AG10803 (cell line): ENCODE data around the gene CHST5.
"Not testable (repeated sequence)": the region's sequence is repeated elsewhere in the genome, so short reads cannot be mapped to it uniquely, and the experiment has no call there.

Experiments used
- DNase-seq: peaks from one replicate; pipeline ENCODE4 v3.0.0; 2010; ENCODE audit warnings: low read depth
- H3K4me3 ChIP-seq: 2 replicates; pipeline ENCODE4 v1.5.1; 2011; ENCODE audit warnings: mild to moderate bottlenecking, low read length, control low read depth
- TF ChIP-seq, protein P1 (sequence below): conservative IDR thresholded peaks from 2 replicates; pipeline ENCODE4 v1.5.1; 2011; ENCODE audit warnings: mild to moderate bottlenecking, low read length, control low read depth, inconsistent platforms

The CHST5 gene

DNA sequence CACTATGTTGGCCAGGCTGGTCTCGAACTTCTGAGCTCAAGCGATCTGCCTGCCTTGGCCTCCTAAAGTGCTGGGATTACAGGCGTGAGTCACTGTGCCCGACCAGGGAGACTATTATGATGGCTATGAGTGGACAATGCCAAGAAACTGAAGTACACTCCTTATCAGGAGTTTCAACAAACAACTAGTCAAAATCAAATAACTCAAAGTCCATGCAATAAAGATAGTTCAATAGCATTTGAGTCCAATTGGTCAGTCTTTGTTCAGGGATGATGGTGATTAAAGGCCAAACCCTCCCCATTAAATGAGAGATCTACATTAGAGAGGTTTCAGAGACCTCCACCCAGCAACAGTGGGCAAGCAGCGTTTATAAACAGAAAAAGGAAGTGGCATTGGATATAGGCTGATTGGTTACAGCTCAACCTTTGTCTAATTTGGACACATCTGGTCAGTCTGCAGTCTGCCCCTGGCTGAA lies 8.0 kb downstream of the CHST5 start:
- DNase-seq = no peak
- TF ChIP-seq, protein P1, sequence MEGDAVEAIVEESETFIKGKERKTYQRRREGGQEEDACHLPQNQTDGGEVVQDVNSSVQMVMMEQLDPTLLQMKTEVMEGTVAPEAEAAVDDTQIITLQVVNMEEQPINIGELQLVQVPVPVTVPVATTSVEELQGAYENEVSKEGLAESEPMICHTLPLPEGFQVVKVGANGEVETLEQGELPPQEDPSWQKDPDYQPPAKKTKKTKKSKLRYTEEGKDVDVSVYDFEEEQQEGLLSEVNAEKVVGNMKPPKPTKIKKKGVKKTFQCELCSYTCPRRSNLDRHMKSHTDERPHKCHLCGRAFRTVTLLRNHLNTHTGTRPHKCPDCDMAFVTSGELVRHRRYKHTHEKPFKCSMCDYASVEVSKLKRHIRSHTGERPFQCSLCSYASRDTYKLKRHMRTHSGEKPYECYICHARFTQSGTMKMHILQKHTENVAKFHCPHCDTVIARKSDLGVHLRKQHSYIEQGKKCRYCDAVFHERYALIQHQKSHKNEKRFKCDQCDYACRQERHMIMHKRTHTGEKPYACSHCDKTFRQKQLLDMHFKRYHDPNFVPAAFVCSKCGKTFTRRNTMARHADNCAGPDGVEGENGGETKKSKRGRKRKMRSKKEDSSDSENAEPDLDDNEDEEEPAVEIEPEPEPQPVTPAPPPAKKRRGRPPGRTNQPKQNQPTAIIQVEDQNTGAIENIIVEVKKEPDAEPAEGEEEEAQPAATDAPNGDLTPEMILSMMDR = no peak
- no peak overlapping the region for H3K4me3 ChIP-seq

DNA sequence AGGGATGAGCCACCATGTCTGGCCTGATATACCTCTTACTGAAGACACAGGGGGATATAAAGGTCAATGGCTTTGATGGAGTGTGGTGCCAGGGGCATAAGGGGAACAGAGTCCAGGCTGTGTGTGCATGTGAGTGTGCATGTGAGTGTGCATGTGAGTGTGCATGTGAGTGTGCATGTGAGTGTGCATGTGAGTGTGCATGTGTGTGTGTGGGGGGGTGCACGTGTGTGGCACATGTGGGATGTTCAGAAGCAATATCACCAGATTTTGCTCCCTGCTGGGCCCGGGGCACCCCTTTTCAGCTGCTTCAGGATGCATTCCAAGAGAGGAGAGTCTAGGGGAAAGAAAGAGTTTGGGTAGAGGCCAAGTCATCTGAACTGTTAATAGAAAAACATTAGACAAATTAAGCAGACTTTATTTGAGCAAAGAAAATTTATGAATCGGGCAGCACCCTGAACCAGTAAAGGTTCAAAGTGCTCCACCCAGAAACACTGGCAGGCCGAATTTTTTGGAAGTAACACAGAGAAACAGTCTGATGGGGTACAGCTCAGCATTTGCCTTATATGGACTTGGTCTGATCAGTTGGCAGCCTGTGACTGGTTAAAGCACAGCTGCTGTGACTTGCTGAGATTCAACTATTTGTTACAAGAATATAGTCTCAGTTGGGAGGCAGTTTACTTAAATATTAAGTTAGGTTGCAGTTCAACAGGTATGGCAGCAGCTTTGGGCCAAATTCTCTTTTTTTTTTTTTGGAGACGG lies 9.7 kb downstream of the CHST5 start:
- TF ChIP-seq, protein P1 = no peak
- no peak for DNase-seq
- H3K4me3 ChIP-seq = no peak overlapping the region

DNA sequence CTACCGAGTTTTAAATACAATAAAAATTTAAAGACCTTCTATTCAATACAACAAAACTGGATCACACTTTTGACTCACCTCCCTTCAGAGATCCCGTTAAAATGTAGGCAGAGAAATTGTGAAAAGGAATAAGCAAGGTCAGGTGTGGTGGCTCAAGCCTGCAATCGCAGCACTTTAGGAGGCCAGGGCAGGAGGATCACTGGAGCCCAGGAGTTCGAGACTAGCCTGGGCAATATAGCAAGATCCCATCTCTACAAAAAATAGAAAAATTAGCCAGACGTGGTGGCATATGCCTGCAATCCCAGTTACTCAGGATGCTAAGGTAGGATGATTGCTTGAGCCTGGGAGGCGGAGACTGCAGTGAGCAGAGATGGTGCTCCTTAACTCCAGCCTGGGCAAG lies 16.7 kb downstream of the CHST5 start:
- no peak for DNase-seq
- no peak overlapping the region for H3K4me3 ChIP-seq
- TF ChIP-seq, protein P1 = no peak

DNA sequence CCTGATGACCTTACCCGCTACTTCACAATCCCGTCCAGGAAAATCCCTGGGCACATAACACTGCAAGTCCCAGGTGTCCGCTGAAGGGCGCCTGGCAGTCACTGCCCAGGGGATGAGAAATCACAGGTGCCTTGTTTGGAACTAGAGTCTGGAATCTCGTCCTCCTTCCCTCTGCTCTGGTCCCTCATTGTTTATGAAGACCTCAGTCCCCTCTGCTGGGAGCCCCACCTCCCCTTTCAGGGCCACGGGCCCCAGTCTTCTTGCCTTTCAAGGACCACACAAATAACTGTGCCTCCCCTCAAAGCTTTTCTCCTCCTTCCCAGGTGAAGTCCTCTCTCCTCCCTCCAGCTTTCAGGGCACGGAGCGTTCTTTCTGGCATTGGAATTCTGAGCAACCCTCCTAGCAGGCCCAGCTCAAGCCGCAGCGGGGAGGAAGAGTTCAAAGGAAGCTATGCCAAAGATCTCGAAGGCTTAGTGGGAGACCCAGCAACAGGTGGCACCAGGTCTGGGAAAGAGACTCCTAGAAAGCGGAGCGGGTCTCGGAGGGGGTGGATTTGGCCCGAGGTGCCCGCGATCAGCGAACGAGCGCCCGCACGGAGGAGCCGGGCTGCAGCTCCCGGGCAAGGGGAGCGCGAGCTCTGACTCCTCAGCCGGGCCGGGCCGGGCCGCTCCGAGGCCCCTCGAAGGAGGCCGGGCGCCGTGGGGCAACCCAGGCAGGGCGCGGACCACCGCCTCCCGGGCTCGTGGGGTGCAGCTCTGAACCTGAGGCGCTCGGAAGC lies 19.5 kb downstream of the CHST5 start:
- H3K4me3 ChIP-seq = peak overlapping the region; percentile 78

DNA sequence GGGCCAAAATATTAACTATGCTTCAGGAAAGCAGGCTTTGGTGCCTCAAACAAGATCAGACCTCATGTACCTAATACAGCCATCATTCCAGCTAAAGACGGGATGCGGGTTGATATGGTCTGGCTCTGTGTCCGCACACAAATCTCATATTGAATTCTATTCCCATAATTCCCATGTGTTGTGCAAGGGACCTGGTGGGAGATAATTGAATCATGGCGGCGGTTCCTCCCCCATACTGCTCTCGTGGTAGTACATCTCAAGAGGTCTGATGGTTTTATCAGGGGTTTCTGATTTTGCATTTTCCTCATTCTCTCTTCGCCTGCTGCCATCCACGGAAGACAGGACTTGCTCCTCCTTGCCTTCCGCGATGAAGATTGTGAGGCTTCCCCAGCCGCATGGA lies 21.6 kb downstream of the CHST5 start:
- DNase-seq = no peak
- no peak overlapping the region for H3K4me3 ChIP-seq
- TF ChIP-seq, protein P1 = no peak

More for the DNA sequence above, 19.5 kb downstream of the CHST5 start:
- DNase-seq = not testable (repeated sequence)

DNA sequence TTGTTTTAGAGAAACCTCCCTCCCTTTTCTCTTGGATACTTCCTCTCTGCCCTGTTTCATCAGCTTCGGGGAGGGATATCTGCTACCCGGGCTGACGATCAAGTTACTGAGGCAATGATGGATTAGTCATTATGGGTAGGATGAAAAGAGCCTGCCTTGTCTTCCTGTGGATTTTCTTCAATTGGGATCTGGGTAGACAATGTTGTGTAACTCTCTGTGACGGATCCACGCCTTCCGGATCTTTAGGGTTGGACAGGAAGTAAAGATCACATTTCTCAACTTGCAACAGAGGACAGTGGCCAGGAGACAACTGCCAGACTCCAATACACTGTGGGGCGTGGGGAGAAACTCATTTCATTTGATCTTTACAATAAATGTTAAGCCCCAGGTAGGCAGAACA lies 29.3 kb downstream of the CHST5 start:
- peak; percentile 91 for DNase-seq
- no peak overlapping the region for H3K4me3 ChIP-seq
- TF ChIP-seq, protein P1 = no peak

DNA sequence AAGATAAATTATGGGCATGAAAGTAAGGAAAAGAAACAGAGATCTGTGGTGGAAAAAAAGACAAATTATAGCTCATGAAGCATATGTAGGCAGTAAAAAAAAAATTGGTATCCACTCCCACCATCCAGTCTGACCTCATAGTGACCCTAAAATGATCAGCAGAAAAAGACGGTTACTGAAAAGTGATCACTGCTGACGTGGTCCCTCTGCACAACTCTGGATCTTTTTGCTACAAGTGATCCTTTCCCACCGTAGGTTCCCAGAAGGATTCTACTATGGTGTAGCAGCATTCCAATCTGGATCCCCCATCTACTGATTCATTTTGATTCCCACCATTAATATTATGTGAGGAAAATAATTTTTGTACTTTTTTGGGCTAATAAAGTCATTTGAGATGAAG lies 29.8 kb downstream of the CHST5 start:
- TF ChIP-seq, protein P1 = no peak
- no peak for DNase-seq
- H3K4me3 ChIP-seq = no peak overlapping the region
